Kasumi-1 (cell line): ENCODE results near the gene NEK4.

Source experiments
- DNase-seq, 2 experiments: peaks; one replicate each; lab custom pipeline; 2025; lab: John Stamatoyannopoulos, UW

Gene NEK4

DNA sequence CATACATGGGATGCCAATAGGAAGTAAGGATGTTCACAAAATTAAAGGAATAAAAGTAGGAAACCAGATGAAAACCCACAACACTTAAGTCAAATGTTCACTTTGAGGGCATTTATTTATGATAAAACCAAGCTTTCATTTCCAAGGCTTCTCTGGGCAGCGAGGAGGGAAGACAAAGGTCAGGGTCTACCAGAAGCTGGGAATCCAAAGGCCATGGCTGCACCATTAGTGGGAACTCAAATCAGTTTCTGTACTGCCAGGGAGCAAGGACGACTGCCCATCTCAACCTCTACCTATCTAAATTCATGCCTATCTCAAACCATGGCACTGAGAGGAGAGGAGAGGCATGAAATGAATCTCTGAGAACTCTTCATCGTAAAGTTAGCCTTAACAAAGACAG lies 107.6 kb downstream of the NEK4 start:
- DNase-seq: no peak

DNA sequence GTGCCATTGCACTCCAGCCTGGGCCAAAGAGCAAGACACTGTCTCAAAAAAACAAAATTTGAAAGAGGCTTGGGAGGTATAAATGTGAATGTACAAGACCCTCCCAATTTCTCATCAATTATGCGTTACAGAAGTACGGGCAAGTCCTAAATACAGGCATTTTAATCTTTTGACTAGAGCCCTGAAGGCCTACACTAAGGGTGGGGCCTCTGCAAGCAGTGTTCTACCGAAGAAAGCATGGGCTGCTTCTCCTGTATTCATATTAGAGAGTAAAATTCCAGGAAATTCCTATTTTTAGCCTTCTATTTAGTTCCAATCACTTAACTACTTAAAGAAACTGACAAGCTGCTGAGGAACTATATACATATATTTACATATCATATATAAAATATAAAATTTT lies 110.7 kb downstream of the NEK4 start:
- DNase-seq: no peak
